Mucosa of descending colon (tissue), 3 donors: Measurements from ENCODE around the gene PTPN22. TPM values are rescaled to one million over a fixed set of nuclear protein-coding genes. Genes with fewer than 3 reads are reported as not detected.

Experiments
- ATAC-seq: fragments of 200-7000 bp; cut with Tn5 transposase; one replicate; pipeline ENCODE4 v1.9.1; 2020; ENCODE audit warnings: mild to moderate bottlenecking, moderate library complexity
- DNase-seq, 3 donors: peaks; one replicate each; pipeline ENCODE4 v3.0.0-alpha.2; 2020
- H3K36me3 ChIP-seq: fragments of 200-600 bp; one replicate; pipeline ENCODE4 v1.8.0; 2021; ENCODE audit warnings: low read depth, mild to moderate bottlenecking
- H3K4me1 ChIP-seq: fragments of 200-600 bp; one replicate; pipeline ENCODE4 v1.8.0; 2021; ENCODE audit warnings: low read depth, mild to moderate bottlenecking
- H3K4me3 ChIP-seq: fragments of 200-600 bp; one replicate; pipeline ENCODE4 v1.8.0; 2021; ENCODE audit warnings: mild to moderate bottlenecking
- H3K9me3 ChIP-seq: fragments of 200-600 bp; one replicate; pipeline ENCODE4 v1.8.0; 2021; ENCODE audit warnings: mild to moderate bottlenecking
- CTCF ChIP-seq: fragments of 200-600 bp; IDR thresholded peaks from one replicate; pipeline ENCODE4 v1.8.0; 2022; ENCODE audit warnings: antibody characterized with exemption, mild to moderate bottlenecking
- intact Hi-C, 2 donors: fragments of 100-400 bp; cut with DNase I in 1 of 2; cut with micrococcal nuclease in 1 of 2; formaldehyde crosslinking; loops; one replicate each; pipeline versions ENCODE4 v1.11.0 to v1.11.1; 2022; cut with DNase I, micrococcal nuclease
- total RNA-seq, 3 donors: library from RNA; stranded (reverse); fragmentation: NEBNext Ultra II Directional in 2 of 3; extraction: Animal tissue kit (Norgen Biotek cat#: 25700) in 2 of 3; gene quantifications; one replicate each; pipeline versions ENCODE4 v1.2.1 to v1.2.4, GENCODE V29; 2021 to 2023
- donor health status: DM: no; HTN: no; CAD: no; lungs with moderate emphysema.
- donor health status: DM: no; HTN: no; CAD: no.
- donor health status: DM: no; HTN: yes; CAD: no.

The PTPN22 gene
- total RNA-seq, 3 donors from 2014 or later = 4.3 to 8.3 (median 5.2) TPM

- intact Hi-C loops = loop anchor here in 1 of 2 donors (10.0 kb wide), 1 partner anchor 57 kb away; the partner anchor contains the start of gene PHTF1
- Histone ChIP-seq H3K4me3 (peak overlapping the region; percentile 97), H3K4me1 (peaks cover 34% of the 10 kb centered on the region), H3K9me3 (no peaks in the 10 kb centered on the region), H3K36me3 (peaks cover 5% of the 10 kb centered on the region)
- TF ChIP-seq CTCF = no peak
- ATAC-seq = peak; percentile 48
- peak in 1 of 3 donors; percentile 67 for DNase-seq
These were observed 60.2 kb downstream of the PTPN22 start for GRCh38 chr1:113811156-113811887.

- peaks cover 5% of the 10 kb centered on the region for H3K36me3 ChIP-seq
- no peaks in the 10 kb centered on the region for H3K9me3 ChIP-seq
- H3K4me1 ChIP-seq = peaks cover 34% of the 10 kb centered on the region
- intact Hi-C loops = loop anchor here in 1 of 2 donors (10.0 kb wide), 1 partner anchor 55 kb away; the partner anchor contains the start of gene PHTF1
- TF ChIP-seq CTCF = no peak
- peak in 1 of 3 donors; percentile 62 for DNase-seq
- no peak overlapping the region for H3K4me3 ChIP-seq
- peak; percentile 29 for ATAC-seq
These were observed 61.6 kb downstream of the PTPN22 start for GRCh38 chr1:113809670-113810602.

GRCh38 chr1:113808450-113809195, 62.9 kb downstream of the PTPN22 start:
- peaks cover 46% of the 10 kb centered on the region for H3K4me1 ChIP-seq
- DNase-seq = no peak
- no peaks in the 10 kb centered on the region for H3K9me3 ChIP-seq
- intact Hi-C loops = no loop called here
- peak; percentile 29 for ATAC-seq
- H3K36me3 ChIP-seq = peaks cover 5% of the 10 kb centered on the region
- no peak for TF ChIP-seq CTCF
- H3K4me3 ChIP-seq = no peak overlapping the region

- ATAC-seq = no peak
- no peaks in the 10 kb centered on the region for H3K36me3 ChIP-seq
- no peak for TF ChIP-seq CTCF
These were observed 65.9 kb downstream of the PTPN22 start for GRCh38 chr1:113805639-113806038.

GRCh38 chr1:113805256-113805531, 66.3 kb downstream of the PTPN22 start:
- intact Hi-C loops = no loop called here

More at GRCh38 chr1:113805639-113806038, 65.9 kb downstream of the PTPN22 start:
- no peak for DNase-seq
- no peak overlapping the region for H3K4me3 ChIP-seq
- H3K4me1 ChIP-seq = peaks cover 53% of the 10 kb centered on the region
- no peaks in the 10 kb centered on the region for H3K9me3 ChIP-seq
- intact Hi-C loops = no loop called here

More at GRCh38 chr1:113805256-113805531, 66.3 kb downstream of the PTPN22 start:
- peaks cover 50% of the 10 kb centered on the region for H3K4me1 ChIP-seq
- ATAC-seq (no peak), DNase-seq (no peak)
- H3K36me3 ChIP-seq = no peaks in the 10 kb centered on the region
- no peak for TF ChIP-seq CTCF
- H3K4me3 ChIP-seq = no peak overlapping the region
- no peaks in the 10 kb centered on the region for H3K9me3 ChIP-seq
